Measurements from ENCODE around the gene CPA5.
"Not testable (repeated sequence)": the region's sequence is repeated elsewhere in the genome, so short reads cannot be mapped to it uniquely, and the experiment has no call there.

Gene CPA5

GRCh38 chr7:130344271-130344866, at the start of gene CPA5:
TSS of gene CPA5 (plus strand) at chr7:130344816. CDS start at chr7:130346486, 1,670 bp downstream.
- DNase-seq: no peak

- no peak for DNase-seq
Observed at GRCh38 chr7:130296221-130296951, 48.2 kb upstream of the CPA5 start.

DNA sequence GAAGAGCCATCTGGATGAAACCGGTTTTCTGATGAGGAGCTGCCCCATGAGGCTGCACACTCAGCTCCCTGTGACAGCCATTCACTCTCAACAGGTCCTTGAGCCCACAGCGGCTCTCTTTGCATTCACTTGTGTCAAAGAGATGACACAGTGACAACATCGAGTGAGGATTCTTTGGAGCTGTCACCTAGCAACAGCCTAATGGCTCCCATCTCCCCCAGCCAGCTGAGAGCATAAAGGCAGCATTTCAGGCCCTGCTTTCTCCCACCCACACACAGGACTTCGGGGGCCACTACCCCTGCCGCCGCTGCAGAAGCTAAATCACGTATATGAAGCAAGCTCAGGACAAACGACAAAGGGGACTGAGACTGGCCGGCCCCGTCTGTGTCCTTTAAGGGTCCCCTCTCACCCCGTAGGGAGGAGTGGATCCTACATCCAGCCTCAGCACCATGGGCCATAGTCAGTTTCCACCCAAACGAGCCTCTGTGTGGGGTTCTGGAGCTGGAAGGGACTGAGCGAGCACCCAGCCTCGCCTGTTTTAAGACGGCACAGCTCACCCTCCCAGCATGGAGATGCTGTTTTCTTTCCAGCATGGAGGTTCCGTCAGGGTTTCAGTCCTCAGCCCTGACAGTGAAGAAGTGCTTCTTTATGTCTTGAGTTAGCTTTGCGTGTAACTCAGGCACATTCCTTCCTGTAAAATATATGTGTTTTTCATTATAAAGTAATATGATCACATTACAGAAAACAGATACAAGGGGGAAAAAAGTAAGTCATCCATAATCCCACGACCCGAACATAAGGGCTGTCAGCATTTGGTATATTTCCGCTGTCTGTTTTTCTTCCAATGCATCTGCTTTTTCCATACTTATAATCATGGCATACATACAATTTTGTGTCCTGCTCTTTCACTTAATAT, 46.7 kb upstream of the CPA5 start:
- no peak for DNase-seq

GRCh38 chr7:130298544-130299326, 45.9 kb upstream of the CPA5 start:
- no peak for DNase-seq

DNA sequence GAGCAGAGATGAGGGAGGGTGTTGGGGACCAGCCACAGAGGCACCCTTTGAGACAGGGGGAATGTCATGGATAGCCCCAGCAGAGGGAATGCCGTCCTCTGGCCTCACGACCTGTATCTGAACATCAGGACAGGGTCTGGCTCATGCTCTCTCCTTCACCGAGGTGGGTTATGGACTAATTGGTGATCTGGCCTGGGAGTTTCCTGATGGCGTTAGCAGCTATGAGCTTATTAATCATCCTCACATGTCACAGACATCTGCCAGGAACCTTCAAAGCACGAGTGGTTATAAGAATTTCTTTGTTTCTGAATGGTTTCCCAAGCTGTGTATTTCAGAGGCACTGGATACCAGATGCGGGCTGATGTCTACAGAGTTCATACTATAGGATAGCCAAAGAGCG, 44.8 kb upstream of the CPA5 start:
- no peak for DNase-seq

GRCh38 chr7:130301501-130302020, 43.1 kb upstream of the CPA5 start:
- DNase-seq: no peak

GRCh38 chr7:130302649-130303048, 42.0 kb upstream of the CPA5 start:
- no peak for DNase-seq

GRCh38 chr7:130303127-130303526, 41.5 kb upstream of the CPA5 start:
- no peak for DNase-seq

DNA sequence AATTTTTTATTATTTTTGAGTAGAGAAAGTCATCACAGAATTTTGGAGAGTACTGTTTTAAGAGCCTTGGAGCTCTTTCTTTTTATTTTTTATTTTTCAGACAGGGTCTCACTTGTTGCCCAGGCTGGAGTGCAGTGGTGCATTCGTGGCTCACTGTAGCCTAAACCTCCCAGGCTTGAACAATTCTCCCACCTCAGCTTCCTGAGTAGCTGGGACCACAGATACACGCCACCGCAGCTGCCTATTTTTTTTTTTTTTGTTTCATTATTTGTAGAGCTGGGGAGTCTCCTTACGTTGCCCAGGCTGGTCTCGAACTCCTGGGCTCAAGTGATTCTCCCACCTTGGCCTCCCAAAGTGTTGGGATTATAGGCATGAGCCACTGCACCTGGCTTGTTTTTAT, 41.1 kb upstream of the CPA5 start:
- no peak for DNase-seq

DNA sequence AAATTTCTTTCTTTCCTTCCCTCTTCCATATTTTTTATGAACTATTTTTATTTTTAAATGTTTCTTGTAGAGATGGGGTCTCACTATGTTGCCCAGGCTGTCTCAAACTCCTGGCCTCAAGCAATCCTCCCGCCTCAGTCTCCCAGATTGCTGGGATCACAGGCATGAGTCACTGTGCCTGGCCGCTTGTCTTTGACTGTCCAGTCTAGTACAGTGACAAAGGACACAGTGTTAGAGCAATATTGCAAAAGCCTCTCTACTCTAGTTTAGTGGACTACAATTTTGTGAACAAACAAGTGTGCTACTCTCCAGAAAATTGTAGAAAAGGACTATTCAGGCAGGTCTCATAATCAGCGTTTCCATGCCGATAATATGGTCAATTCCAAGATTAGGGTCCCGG, 40.6 kb upstream of the CPA5 start:
- DNase-seq: no peak

GRCh38 chr7:130304878-130305277, 39.7 kb upstream of the CPA5 start:
- no peak for DNase-seq

GRCh38 chr7:130305433-130306042, 39.1 kb upstream of the CPA5 start:
- no peak for DNase-seq

DNA sequence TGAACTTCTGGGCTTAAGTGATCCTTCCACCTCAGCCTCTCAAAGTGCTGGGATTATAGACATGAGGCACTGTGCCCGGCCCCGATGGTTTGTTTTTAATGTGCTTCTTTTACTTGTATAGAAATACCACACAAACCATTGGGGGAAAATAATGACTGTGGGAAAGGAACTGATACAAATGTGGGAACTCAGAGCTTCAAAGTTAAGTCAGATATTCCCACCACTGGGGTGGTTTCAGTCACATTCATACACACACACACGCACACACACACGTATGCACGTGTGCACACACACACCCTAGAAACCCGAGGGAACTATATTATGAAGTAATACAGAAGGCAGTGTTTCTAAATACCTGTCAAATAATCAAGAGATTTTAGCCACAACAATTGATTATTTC, 34.6 kb upstream of the CPA5 start:
- no peak for DNase-seq

DNA sequence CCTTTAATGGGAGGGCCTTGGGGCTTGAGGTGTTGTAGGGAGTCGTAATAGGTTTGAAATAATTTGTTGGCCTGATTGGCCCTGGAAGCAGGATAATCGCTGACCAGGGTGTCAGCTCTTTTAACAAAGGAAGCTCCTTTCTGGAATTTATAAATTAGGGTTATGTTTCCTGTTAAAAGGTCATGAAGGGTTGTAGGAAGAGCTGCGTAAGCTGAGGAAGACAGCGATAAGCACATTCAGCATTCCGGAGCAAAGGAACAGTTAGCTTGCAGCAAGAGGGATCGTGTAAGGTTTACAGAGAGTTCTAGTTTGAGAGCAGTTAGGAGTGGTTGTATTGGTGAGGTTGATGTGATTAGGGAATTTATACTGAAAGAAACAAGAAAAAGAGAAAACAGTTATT, 30.3 kb upstream of the CPA5 start:
- no peak for DNase-seq

- no peak for DNase-seq
Observed at GRCh38 chr7:130319541-130319940, 25.1 kb upstream of the CPA5 start.

DNA sequence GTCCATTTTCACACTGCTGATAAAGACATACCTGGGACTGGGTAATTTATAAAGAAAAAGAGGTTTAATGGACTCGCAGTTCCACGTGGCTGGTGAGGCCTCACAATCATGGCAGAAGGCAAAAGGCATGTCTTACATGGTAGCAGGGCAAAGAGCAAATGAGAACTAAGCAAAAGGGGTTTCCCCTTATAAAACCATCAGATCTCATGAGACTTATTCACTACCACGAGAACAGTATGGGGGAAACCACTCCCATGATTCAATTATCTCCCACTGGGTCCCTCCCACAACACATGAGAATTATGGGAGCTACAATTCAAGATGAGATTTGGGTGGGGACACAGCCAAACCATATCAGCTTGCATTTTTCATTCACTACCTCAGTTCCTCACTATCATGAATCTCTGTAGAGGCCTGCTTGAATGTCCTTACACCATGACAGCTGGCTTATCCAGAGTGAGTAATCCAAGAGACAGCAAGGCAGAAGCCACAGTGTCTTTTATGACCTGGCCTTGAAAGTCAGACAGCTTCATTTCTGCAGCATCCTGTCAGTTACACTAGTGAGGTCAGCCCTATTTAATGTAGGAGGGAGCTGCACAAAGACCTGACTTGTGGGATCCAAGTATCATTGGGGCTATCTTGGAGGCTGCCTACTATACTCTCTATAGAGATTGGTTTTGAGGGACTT, 22.9 kb upstream of the CPA5 start:
- not testable (repeated sequence) for DNase-seq

GRCh38 chr7:130322615-130323014, 22.0 kb upstream of the CPA5 start:
- no peak for DNase-seq

GRCh38 chr7:130324306-130324943, 20.2 kb upstream of the CPA5 start:
- DNase-seq: no peak

DNA sequence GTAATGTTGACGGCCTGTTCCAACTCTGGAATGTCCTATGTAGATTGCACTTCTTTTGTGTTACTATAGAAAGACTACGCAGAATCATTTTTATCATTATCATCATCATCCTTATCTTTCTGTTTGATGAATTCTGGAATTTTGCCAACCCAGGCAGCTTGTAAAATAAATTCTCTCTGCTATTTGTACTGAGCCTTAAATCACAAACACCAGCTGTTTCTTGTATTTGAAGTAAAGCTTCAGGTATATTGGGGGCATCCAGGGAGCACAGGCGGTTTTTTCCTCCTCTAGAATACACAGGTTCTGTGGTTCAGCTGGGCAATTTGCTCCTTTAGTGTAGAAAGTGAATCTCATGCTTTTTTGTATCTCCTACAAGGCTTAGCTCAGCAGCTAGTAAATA, 14.9 kb upstream of the CPA5 start:
- no peak for DNase-seq

DNA sequence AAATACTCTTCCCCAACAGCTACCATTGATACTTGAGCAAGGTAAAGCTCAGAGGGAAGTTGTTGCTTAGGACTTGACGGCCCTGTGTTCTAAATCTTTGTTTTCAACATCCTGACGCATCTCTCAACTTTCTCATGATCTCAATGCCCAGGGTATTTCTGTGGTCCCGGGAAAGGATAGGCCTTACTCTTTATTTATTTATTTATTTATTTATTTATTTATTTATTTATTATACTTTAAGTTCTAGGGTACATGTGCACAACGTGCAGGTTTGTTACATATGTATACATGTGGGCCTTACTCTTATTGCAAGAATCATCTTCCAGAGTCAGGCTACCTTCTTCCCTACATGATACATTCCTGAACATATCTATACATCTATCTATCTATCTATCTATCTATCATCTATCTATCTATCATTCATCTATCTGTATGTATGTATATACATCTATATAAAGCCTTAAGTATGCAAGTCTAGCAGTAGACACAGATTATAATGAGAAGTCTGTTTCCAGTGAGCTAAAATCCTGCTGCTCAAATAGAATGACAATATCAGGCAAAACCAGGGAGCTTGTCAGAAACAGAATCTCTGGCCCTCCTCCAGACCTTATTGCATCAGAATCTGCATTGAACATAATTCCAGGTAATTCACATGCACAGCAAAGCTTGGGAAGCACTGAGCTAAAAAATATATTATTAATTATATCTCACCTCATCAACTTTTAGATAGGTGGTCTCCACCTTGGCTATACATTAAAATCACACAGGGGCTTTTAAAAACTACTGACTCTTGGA, 12.2 kb upstream of the CPA5 start:
- no peak for DNase-seq
